Hepatocyte (in vitro differentiated cells): ENCODE data around the gene CBX1. TPM values are rescaled to one million over a fixed set of nuclear protein-coding genes. Genes with fewer than 3 reads are reported as not detected.

Experiments used
- DNase-seq: peaks from one replicate; pipeline ENCODE4 v3.0.0-alpha.2; 2016; ENCODE audit warnings: low spot score
- H2AFZ ChIP-seq: fragments of 200-600 bp; sonication (generic); 2 replicates; pipeline ENCODE4 v1.6.0; 2016; ENCODE audit warnings: antibody characterized with exemption, mild to moderate bottlenecking
- H3K27ac ChIP-seq: fragments of 200-600 bp; sonication (generic); 2 replicates; pipeline ENCODE4 v1.5.1; 2016; ENCODE audit warnings: mild to moderate bottlenecking
- H3K27me3 ChIP-seq: fragments of 200-600 bp; sonication (generic); 2 replicates; pipeline ENCODE4 v1.6.1; 2016
- H3K36me3 ChIP-seq: fragments of 200-600 bp; sonication (generic); replicated peaks from 2 replicates; pipeline ENCODE4 v1.5.1; 2016; ENCODE audit warnings: low read depth; ENCODE audit not compliant: insufficient read depth
- H3K4me1 ChIP-seq: fragments of 200-600 bp; sonication (generic); 2 replicates; pipeline ENCODE4 v1.5.1; 2016; ENCODE audit warnings: mild to moderate bottlenecking, moderate library complexity; ENCODE audit not compliant: insufficient read depth
- H3K4me2 ChIP-seq: fragments of 200-600 bp; sonication (generic); 2 replicates; pipeline ENCODE4 v1.6.0; 2016
- H3K4me3 ChIP-seq: fragments of 200-600 bp; sonication (generic); 2 replicates; pipeline ENCODE4 v1.5.1; 2016; ENCODE audit warnings: mild to moderate bottlenecking
- H3K79me2 ChIP-seq: fragments of 200-600 bp; sonication (generic); 2 replicates; pipeline ENCODE4 v1.6.0; 2017; ENCODE audit warnings: mild to moderate bottlenecking
- H3K9me2 ChIP-seq: fragments of 200-600 bp; sonication (generic); replicated peaks from 2 replicates; pipeline ENCODE4 v1.6.0; 2017; ENCODE audit warnings: mild to moderate bottlenecking; ENCODE audit not compliant: insufficient read depth
- H3K9me3 ChIP-seq: fragments of 200-600 bp; sonication (generic); 2 replicates; pipeline ENCODE4 v1.5.1; 2016; ENCODE audit warnings: low read depth, mild to moderate bottlenecking
- H4K20me1 ChIP-seq: fragments of 200-600 bp; sonication (generic); 2 replicates; pipeline ENCODE4 v1.6.0; 2016; ENCODE audit warnings: mild to moderate bottlenecking; ENCODE audit not compliant: insufficient read depth, poor library complexity, severe bottlenecking
- EZH2 ChIP-seq: fragments of 200-600 bp; sonication (generic); IDR thresholded peaks from 2 replicates; pipeline ENCODE4 v1.6.1; 2016; ENCODE audit warnings: antibody characterized with exemption, mild to moderate bottlenecking, borderline replicate concordance
- EZH2phosphoT487 ChIP-seq: fragments of 200-600 bp; sonication (generic); IDR thresholded peaks from one replicate; pipeline ENCODE4 v1.6.1; 2018; ENCODE audit warnings: antibody characterized with exemption, mild to moderate bottlenecking, low read depth, moderate library complexity; ENCODE audit not compliant: unreplicated experiment, severe bottlenecking
- WGBS: methylation state at CpG from one replicate; pipeline ENCODE4 v1.1.6; 2016; ENCODE audit warnings: low lambda C conversion rate; ENCODE audit errors: missing lambda C conversion rate; 5-methylcytosine and 5-hydroxymethylcytosine counted together
- polyA plus RNA-seq: library from polyadenylated mRNA; unstranded; fragments of >200 nt; fragmentation: Nextera tagmentation; extraction: Ambion mirVana; gene quantifications from 2 replicates; pipeline ENCODE4 v1.2.1, GENCODE V29; 2016
- total RNA-seq: library from RNA; depleted of rRNA; stranded (reverse); fragments of >200 nt; gene quantifications from 2 replicates; pipeline ENCODE4 v1.2.3, GENCODE V29; 2014
- TF ChIP-seq, protein P1 (sequence below): fragments of 200-600 bp; sonication (generic); IDR thresholded peaks from 2 replicates; pipeline ENCODE4 v1.5.1; 2016; ENCODE audit warnings: antibody characterized with exemption, mild to moderate bottlenecking; ENCODE audit not compliant: poor library complexity

Gene CBX1
- total and polyA plus RNA-seq, 2 experiments from 2014 or later, result 20.7 to 49.0 TPM

DNA sequence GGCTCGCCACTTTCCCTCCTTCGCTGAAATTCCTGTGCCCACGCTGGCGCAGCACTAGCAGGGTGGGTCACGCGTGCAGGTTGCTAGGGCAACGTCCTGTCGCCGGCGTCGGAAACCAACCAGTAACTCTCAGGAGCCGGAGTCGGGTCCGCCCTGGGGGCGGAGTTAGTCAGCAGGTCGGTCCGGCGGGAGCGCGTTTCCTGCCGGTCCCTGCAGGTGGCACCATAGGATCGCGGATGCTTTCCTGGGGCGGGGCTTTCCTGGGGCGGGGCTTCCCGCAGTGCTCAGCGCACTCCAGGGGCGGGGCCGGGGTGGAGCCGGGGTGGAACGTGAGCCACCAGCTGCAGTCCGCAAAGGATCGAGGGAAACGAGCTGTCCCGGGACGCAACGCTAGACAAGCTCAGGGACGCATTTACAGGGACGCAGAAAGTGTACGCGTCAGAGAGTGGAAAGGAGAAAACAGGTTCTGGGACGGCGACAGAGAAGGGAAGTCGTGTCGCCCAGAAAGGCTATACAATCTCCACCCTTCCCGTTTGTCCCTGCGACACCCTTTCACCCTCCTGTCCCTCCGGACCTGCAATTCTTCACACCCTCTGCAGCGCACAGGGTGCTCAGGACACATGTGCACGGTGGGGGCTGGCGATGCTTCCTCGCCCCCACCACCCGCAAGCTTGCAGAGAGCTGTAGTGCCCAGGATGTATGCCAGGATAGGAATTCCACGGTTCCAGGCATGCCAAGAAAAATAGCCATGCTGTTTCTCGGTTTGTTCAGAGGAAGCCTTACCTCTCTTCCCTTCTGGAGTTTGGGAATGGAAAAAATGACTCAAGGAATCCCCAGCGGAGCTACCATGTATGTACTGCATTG, 76.0 kb downstream of the CBX1 start:
- peak; percentile 98 for DNase-seq
- H3K79me2 ChIP-seq, result no peaks in the 10 kb centered on the region
- H4K20me1 ChIP-seq, result no peaks in the 10 kb centered on the region
- H3K9me3 ChIP-seq, result no peaks in the 10 kb centered on the region
- H3K4me1 ChIP-seq, result peaks cover 31% of the 10 kb centered on the region
- H3K36me3 ChIP-seq, result no peaks in the 10 kb centered on the region
- peak overlapping the region; percentile 20 for H3K4me3 ChIP-seq
- WGBS, result 3% methylated on average over 47 of the region's 56 CpGs
- H2AFZ ChIP-seq, result peak overlapping the region; percentile 45
- H3K27ac ChIP-seq, result peak overlapping the region; percentile 49
- H3K4me2 ChIP-seq, result peak overlapping the region; percentile 94
- H3K9me2 ChIP-seq, result no peaks in the 10 kb centered on the region
- peaks cover 36% of the 10 kb centered on the region for H3K27me3 ChIP-seq
- TF ChIP-seq EZH2 (no peak), EZH2phosphoT487 (no peak)
- TF ChIP-seq, protein P1, sequence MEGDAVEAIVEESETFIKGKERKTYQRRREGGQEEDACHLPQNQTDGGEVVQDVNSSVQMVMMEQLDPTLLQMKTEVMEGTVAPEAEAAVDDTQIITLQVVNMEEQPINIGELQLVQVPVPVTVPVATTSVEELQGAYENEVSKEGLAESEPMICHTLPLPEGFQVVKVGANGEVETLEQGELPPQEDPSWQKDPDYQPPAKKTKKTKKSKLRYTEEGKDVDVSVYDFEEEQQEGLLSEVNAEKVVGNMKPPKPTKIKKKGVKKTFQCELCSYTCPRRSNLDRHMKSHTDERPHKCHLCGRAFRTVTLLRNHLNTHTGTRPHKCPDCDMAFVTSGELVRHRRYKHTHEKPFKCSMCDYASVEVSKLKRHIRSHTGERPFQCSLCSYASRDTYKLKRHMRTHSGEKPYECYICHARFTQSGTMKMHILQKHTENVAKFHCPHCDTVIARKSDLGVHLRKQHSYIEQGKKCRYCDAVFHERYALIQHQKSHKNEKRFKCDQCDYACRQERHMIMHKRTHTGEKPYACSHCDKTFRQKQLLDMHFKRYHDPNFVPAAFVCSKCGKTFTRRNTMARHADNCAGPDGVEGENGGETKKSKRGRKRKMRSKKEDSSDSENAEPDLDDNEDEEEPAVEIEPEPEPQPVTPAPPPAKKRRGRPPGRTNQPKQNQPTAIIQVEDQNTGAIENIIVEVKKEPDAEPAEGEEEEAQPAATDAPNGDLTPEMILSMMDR, result peak; percentile 99

DNA sequence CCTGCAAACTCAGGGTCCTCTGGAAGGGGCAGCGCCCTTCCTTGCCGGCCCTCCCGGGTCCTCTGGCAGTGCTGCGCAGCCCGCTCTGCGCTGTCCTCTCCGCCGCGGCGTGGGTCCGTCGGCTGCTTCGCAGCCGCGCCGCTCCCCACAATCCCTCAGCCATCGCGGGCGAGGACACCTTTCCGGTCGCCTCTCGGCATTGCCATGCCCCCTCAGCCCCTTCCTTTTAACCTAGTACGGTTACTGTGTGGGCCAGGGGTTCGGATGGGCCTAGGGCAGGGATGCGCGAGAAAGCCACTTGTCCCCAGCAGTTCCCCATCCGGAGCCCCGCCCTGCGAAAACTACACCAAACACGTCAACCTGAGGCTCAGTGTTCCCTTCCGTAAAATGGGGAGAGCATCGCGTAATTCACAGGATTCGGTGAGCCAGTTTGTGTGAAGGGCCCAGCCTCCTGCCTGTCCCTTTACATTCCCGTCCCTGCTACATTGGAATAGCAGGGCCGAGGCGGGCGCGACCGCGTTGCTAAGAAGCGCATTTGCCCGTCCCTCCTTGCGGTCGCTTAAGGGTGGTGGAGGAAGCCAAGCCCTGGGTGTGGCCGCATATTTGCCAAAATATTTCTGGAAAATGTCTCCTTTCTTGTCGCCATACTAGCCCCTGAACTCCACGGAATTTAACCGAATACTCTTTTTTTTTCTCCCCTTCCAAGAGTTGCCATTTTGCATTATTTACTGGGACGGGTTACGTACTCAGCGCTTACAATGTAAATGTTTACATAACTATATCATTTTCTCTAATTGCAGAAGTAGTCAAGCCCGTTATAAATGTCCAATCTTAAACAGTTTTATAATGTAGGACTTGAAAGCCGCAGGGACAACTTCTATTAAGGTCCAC, 76.9 kb downstream of the CBX1 start:
- H3K4me2 ChIP-seq, result peak overlapping the region; percentile 85
- no peaks in the 10 kb centered on the region for H4K20me1 ChIP-seq
- peaks cover 37% of the 10 kb centered on the region for H3K27me3 ChIP-seq
- peak overlapping the region; percentile 44 for H2AFZ ChIP-seq
- DNase-seq, result peak; percentile 58
- no peaks in the 10 kb centered on the region for H3K79me2 ChIP-seq
- H3K4me3 ChIP-seq, result peak overlapping the region; percentile 15
- TF ChIP-seq, protein P1, result no peak
- peak; percentile 45 for TF ChIP-seq EZH2phosphoT487
- TF ChIP-seq EZH2, result no peak
- no peak overlapping the region for H3K27ac ChIP-seq
- 2% methylated on average over 49 of the region's 54 CpGs for WGBS
- H3K4me1 ChIP-seq, result peaks cover 31% of the 10 kb centered on the region
- no peaks in the 10 kb centered on the region for H3K9me2 ChIP-seq
- no peaks in the 10 kb centered on the region for H3K9me3 ChIP-seq
- no peaks in the 10 kb centered on the region for H3K36me3 ChIP-seq

DNA sequence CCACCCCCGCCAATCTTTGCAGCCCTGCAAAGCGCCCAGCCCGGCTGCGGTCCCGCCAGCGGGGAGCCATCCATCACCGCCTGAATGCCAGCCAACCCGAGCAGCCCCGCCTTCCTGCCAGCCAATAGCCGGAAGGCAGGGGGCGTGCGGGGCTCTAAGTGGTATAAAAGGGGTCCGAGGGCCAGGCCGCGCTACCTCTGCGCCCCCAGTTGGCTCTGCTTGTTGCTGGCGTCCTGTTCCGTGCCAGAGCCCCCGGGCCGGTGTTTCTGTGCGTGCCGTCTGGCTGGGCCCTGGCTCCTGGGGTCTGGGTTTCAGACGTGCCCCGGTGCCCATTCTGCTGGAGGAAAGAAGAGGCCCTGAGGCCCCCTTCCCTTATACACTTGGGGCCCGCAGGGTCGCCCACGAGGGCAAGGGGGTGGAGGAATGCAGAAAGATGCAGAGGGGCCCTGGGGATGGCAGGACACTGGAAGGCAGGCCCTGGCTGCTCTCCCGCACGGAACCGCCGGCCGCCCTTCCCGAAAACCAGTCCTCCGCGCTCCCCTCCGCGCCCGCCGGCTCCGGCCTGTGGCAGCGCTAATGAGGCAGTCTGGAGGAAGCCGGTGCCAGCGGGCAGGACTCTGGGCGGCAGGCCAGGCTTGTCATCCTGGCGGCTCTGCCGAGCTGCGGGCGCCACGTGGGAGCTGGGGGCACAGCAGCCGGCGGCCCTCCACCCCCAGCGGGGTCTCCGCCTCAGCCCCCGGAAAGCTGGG, 77.7 kb downstream of the CBX1 start:
- Histone ChIP-seq H3K27me3 (peaks cover 40% of the 10 kb centered on the region), H4K20me1 (no peaks in the 10 kb centered on the region), H3K79me2 (no peaks in the 10 kb centered on the region), H2AFZ (peak overlapping the region; percentile 44), H3K4me2 (peak overlapping the region; percentile 85), H3K27ac (no peak overlapping the region), H3K4me1 (peaks cover 31% of the 10 kb centered on the region), H3K9me2 (no peaks in the 10 kb centered on the region), H3K36me3 (no peaks in the 10 kb centered on the region), H3K4me3 (peak overlapping the region; percentile 15), H3K9me3 (no peaks in the 10 kb centered on the region)
- WGBS, result 2% methylated on average over 47 of the region's 54 CpGs
- peak; percentile 83 for DNase-seq
- TF ChIP-seq EZH2phosphoT487 (no peak), EZH2 (peak; percentile 77)
- TF ChIP-seq, protein P1, result peak; percentile 22
